H1 (cell line): ENCODE results near the gene HNRNPU. TPM values are rescaled to one million over a fixed set of nuclear protein-coding genes. Genes with fewer than 3 reads are reported as not detected.

ENCODE experiments used
- CTCF ChIA-PET: fragments of 300-600 bp; sonication (Branson Sonifier 250); formaldehyde crosslinking; loops from one replicate; lab custom pipeline; 2021; ENCODE audit not compliant: partially characterized antibody; lab: Charles Lee
- POLR2A ChIA-PET: fragments of 300-600 bp; sonication (Branson Sonifier 250); formaldehyde crosslinking; loops from one replicate; lab custom pipeline; 2021; ENCODE audit warnings: inconsistent platforms; ENCODE audit not compliant: partially characterized antibody; lab: Charles Lee
- DNase-seq, 2 experiments: peaks; one replicate each; pipeline versions ENCODE4 v3.0.0 to v3.0.0-alpha.2; 2010 to 2022; ENCODE audit warnings: low spot score in 2 of 2, low read depth in 1 of 2, mixed read lengths in 1 of 2
- FAIRE-seq: peaks from 2 replicates; lab custom pipeline; 2011; peaks lifted over from hg19 to GRCh38; lab: Jason Lieb, UNC
- H2AFZ ChIP-seq: 2 replicates; pipeline ENCODE4 v1.8.1; 2012; ENCODE audit warnings: low read length, inconsistent platforms
- H2AK5ac ChIP-seq: 2 replicates; pipeline ENCODE4 v1.6.1; 2013; ENCODE audit warnings: low read depth, low read length
- H2BK120ac ChIP-seq: replicated peaks from 2 replicates; pipeline ENCODE3; 2013; ENCODE audit warnings: low read depth, low read length, inconsistent platforms
- H2BK12ac ChIP-seq: 2 replicates; pipeline ENCODE4 v1.6.1; 2013; ENCODE audit warnings: low read depth, low read length
- H2BK15ac ChIP-seq: 2 replicates; pipeline ENCODE4 v1.6.1; 2013; ENCODE audit warnings: low read length
- H2BK20ac ChIP-seq: 2 replicates; pipeline ENCODE4 v1.6.1; 2013; ENCODE audit warnings: low read length
- H2BK5ac ChIP-seq: 2 replicates; pipeline ENCODE4 v1.6.1; 2013; ENCODE audit warnings: low read depth, low read length
- H3K14ac ChIP-seq: 2 replicates; pipeline ENCODE4 v1.6.1; 2013; ENCODE audit warnings: inconsistent platforms; ENCODE audit not compliant: insufficient read length
- H3K18ac ChIP-seq: 2 replicates; pipeline ENCODE4 v1.6.1; 2013; ENCODE audit warnings: low read length; ENCODE audit errors: extremely low read depth
- H3K23ac ChIP-seq: 2 replicates; pipeline ENCODE4 v1.6.1; 2013; ENCODE audit warnings: inconsistent platforms; ENCODE audit not compliant: insufficient read length
- H3K23me2 ChIP-seq: 2 replicates; pipeline ENCODE4 v1.6.1; 2013; ENCODE audit warnings: low read depth, low read length
- H3K27ac ChIP-seq: 2 replicates; pipeline ENCODE4 v1.6.1; 2011; ENCODE audit warnings: low read depth, low read length, inconsistent platforms
- H3K27me3 ChIP-seq, 4 experiments: replicated peaks in 1 of 4; 1 replicate in 1 of 4; 2 replicates in 3 of 4; pipeline versions ENCODE4 v1.6.1 to v1.8.1; 2011 to 2013; ENCODE audit warnings: low read length in 3 of 4, mild to moderate bottlenecking in 3 of 4, inconsistent platforms in 2 of 4, mixed read lengths in 2 of 4, moderate library complexity in 1 of 4; ENCODE audit not compliant: control insufficient read depth in 3 of 4, insufficient read depth in 3 of 4; ENCODE audit errors: extremely low read depth in 1 of 4
- H3K36me3 ChIP-seq, 4 experiments: 2 replicates each; pipeline versions ENCODE4 v1.6.1 to v1.8.1; 2011 to 2013; ENCODE audit warnings: mild to moderate bottlenecking in 4 of 4, low read length in 3 of 4, moderate library complexity in 2 of 4, control low read depth in 1 of 4, inconsistent platforms in 1 of 4; ENCODE audit not compliant: insufficient read depth in 4 of 4, control insufficient read depth in 2 of 4
- H3K4ac ChIP-seq: replicated peaks from 2 replicates; pipeline ENCODE3; 2013; ENCODE audit warnings: low read length, low read depth, mixed read lengths, inconsistent platforms; ENCODE audit not compliant: insufficient read length
- H3K4me1 ChIP-seq, 4 experiments: replicated peaks in 1 of 4; 1 replicate in 1 of 4; 2 replicates in 3 of 4; pipeline versions ENCODE4 v1.6.1 to v1.8.1; 2011 to 2013; ENCODE audit warnings: low read length in 3 of 4, inconsistent platforms in 2 of 4, mixed read lengths in 1 of 4; ENCODE audit not compliant: insufficient read depth in 4 of 4, control insufficient read depth in 3 of 4
- H3K4me2 ChIP-seq, 2 experiments: 2 replicates each; pipeline versions ENCODE4 v1.6.1 to v1.8.1; 2011 to 2013; ENCODE audit warnings: low read depth in 2 of 2, low read length in 2 of 2, control low read depth in 1 of 2, inconsistent platforms in 1 of 2, mild to moderate bottlenecking in 1 of 2; ENCODE audit not compliant: insufficient read depth in 1 of 2
- H3K4me3 ChIP-seq, 4 experiments: fragments of 200-600, 300-600 bp in 1 of 4; sonication (generic), shearing (Covaris generic), sonication (Bioruptor Twin) in 1 of 4; 2 replicates each; pipeline versions ENCODE4 v1.5.1 to v1.8.1; 2011 to 2016; ENCODE audit warnings: low read length in 4 of 4, low read depth in 3 of 4, control low read depth in 2 of 4, inconsistent platforms in 2 of 4, mild to moderate bottlenecking in 2 of 4, mixed read lengths in 1 of 4, moderate library complexity in 1 of 4; ENCODE audit not compliant: insufficient read depth in 2 of 4; ENCODE audit errors: extremely low read depth in 1 of 4
- H3K56ac ChIP-seq: replicated peaks from 2 replicates; pipeline ENCODE3; 2013; ENCODE audit warnings: low read depth, mild to moderate bottlenecking, mixed read lengths, low read length, inconsistent platforms; ENCODE audit not compliant: insufficient read length
- H3K79me1 ChIP-seq: 2 replicates; pipeline ENCODE4 v1.6.1; 2013; ENCODE audit warnings: low read depth, low read length, control low read depth
- H3K79me2 ChIP-seq, 2 experiments: 2 replicates each; pipeline versions ENCODE4 v1.6.1 to v1.8.1; 2012 to 2013; ENCODE audit warnings: low read length in 2 of 2, mild to moderate bottlenecking in 2 of 2, inconsistent platforms in 1 of 2; ENCODE audit not compliant: insufficient read depth in 2 of 2, control insufficient read depth in 1 of 2
- H3K9ac ChIP-seq, 4 experiments: replicated peaks in 1 of 4; 1 replicate in 1 of 4; 2 replicates in 3 of 4; pipeline versions ENCODE4 v1.6.1 to v1.8.1; 2011 to 2013; ENCODE audit warnings: low read depth in 3 of 4, low read length in 3 of 4, control low read depth in 2 of 4, mild to moderate bottlenecking in 2 of 4, moderate library complexity in 2 of 4, inconsistent platforms in 1 of 4; ENCODE audit errors: extremely low read depth in 1 of 4
- H3K9me3 ChIP-seq, 2 experiments: 2 replicates each; pipeline versions ENCODE4 v1.6.1 to v1.8.1; 2012 to 2013; ENCODE audit warnings: mild to moderate bottlenecking in 2 of 2, moderate library complexity in 2 of 2, control low read depth in 1 of 2, inconsistent platforms in 1 of 2, low read depth in 1 of 2, low read length in 1 of 2, mixed read lengths in 1 of 2; ENCODE audit not compliant: insufficient read depth in 2 of 2
- H4K20me1 ChIP-seq, 2 experiments: replicated peaks in 1 of 2; 2 replicates each; pipeline versions ENCODE3 to v1.8.1; 2011 to 2013; ENCODE audit warnings: inconsistent platforms in 2 of 2, low read length in 2 of 2, mild to moderate bottlenecking in 1 of 2; ENCODE audit not compliant: insufficient read depth in 2 of 2, control insufficient read depth in 1 of 2
- H4K5ac ChIP-seq: 2 replicates; pipeline ENCODE4 v1.6.1; 2013; ENCODE audit warnings: low read length, low read depth, mixed read lengths, inconsistent platforms; ENCODE audit not compliant: insufficient read length
- H4K8ac ChIP-seq: 2 replicates; pipeline ENCODE4 v1.8.0; 2013; ENCODE audit warnings: mild to moderate bottlenecking, moderate library complexity, low read length, inconsistent platforms; ENCODE audit not compliant: insufficient read depth; ENCODE audit errors: extremely low read depth
- H4K91ac ChIP-seq: replicated peaks from 2 replicates; pipeline ENCODE3; 2013; ENCODE audit warnings: low read length, mixed read lengths, inconsistent platforms; ENCODE audit not compliant: insufficient read length
- CBX5 ChIP-seq: fragments of 300-800, 300-1000 bp; sonication (generic); IDR thresholded peaks from 2 replicates; pipeline ENCODE4 v1.7.1; 2016; ENCODE audit warnings: antibody characterized with exemption, low read length, low read depth
- E2F6 ChIP-seq: IDR thresholded peaks from 2 replicates; pipeline ENCODE4 v1.6.1; 2012; ENCODE audit warnings: inconsistent platforms
- EGR1 ChIP-seq: IDR thresholded peaks from 2 replicates; pipeline ENCODE4 v1.6.1; 2011; ENCODE audit warnings: low read depth, low read length, borderline replicate concordance
- EP300 ChIP-seq, 2 experiments: IDR thresholded peaks; 1 replicate in 1 of 2; 2 replicates in 1 of 2; pipeline ENCODE4 v1.6.1; 2011 to 2012; ENCODE audit warnings: low read depth in 2 of 2, low read length in 2 of 2, mild to moderate bottlenecking in 2 of 2, borderline replicate concordance in 1 of 2, inconsistent platforms in 1 of 2, moderate library complexity in 1 of 2
- GABPA ChIP-seq: IDR thresholded peaks from 2 replicates; pipeline ENCODE4 v1.6.1; 2011; ENCODE audit warnings: mild to moderate bottlenecking, low read length, moderate library complexity, borderline replicate concordance; ENCODE audit not compliant: insufficient read depth
- HDAC6 ChIP-seq: IDR thresholded peaks from one replicate; pipeline ENCODE4 v1.7.1; 2012; ENCODE audit warnings: low read depth, mild to moderate bottlenecking, inconsistent platforms, low read length, moderate library complexity
- PHF8 ChIP-seq: fragments of 200-600 bp; sonication (generic); conservative IDR thresholded peaks from 2 replicates; pipeline ENCODE4 v1.7.1; 2012; ENCODE audit warnings: low read depth, mild to moderate bottlenecking, inconsistent platforms, low read length, moderate library complexity
- POLR2A ChIP-seq, 2 experiments: IDR thresholded peaks; 1 replicate in 1 of 2; 2 replicates in 1 of 2; pipeline ENCODE4 v1.6.1; 2011; ENCODE audit warnings: low read depth in 2 of 2, low read length in 2 of 2, mild to moderate bottlenecking in 2 of 2; ENCODE audit errors: control extremely low read depth in 1 of 2
- RFX5 ChIP-seq: IDR thresholded peaks from 2 replicates; pipeline ENCODE4 v1.6.1; 2011; ENCODE audit warnings: low read depth, low read length, improper control_type of control experiment, borderline replicate concordance
- RNF2 ChIP-seq: fragments of 200-900, 300-1000 bp; sonication (generic); IDR thresholded peaks from 2 replicates; pipeline ENCODE4 v1.7.1; 2016; ENCODE audit warnings: borderline replicate concordance, low read depth, mild to moderate bottlenecking, antibody characterized with exemption, low read length; ENCODE audit not compliant: poor library complexity, severe bottlenecking; ENCODE audit errors: missing control alignments
- USF2 ChIP-seq: IDR thresholded peaks from 2 replicates; pipeline ENCODE4 v1.6.1; 2011; ENCODE audit warnings: low read length, improper control_type of control experiment
- WGBS, 2 experiments: shearing (Covaris generic) in 1 of 2; methylation state at CpG; one replicate each; pipeline versions ENCODE4 v1.1.6 to v1.1.7; 2013 to 2015; ENCODE audit warnings: low lambda C conversion rate in 2 of 2, mixed read lengths in 2 of 2, inconsistent platforms in 1 of 2, low coverage in 1 of 2, missing lambda C conversion rate in 1 of 2; ENCODE audit not compliant: insufficient replicate concordance in 2 of 2, insufficient coverage in 1 of 2, insufficient read length in 1 of 2; ENCODE audit errors: extremely low coverage in 1 of 2, missing lambda C conversion rate in 1 of 2; 5-methylcytosine and 5-hydroxymethylcytosine counted together
- polyA plus RNA-seq, 7 experiments: library from polyadenylated mRNA; depleted of rRNA in 3 of 7; stranded (reverse) in 5 of 7; unstranded in 2 of 7; fragments of >200 nt in 5 of 7; fragments of 200-250 nt in 2 of 7; gene quantifications; 1 replicate in 5 of 7; 2 replicates in 1 of 7; 4 replicates in 1 of 7; pipeline versions ENCODE4 v1.2.1 to v1.2.3, GENCODE V29; 2011 to 2013; ENCODE audit warnings: missing spikeins in 2 of 7, mixed read lengths in 2 of 7
- total RNA-seq: library from RNA; stranded (reverse); fragmentation: NEBNext Ultra II Directional; extraction: Animal tissue kit (Norgen Biotek cat#: 25700); gene quantifications from 2 replicates; pipeline ENCODE4 v1.2.1, GENCODE V29; 2021

Gene HNRNPU
- total and polyA plus RNA-seq, 2 of the 8 experiments (the other 6 are each of a cell fraction or from before 2014, with no cell fraction given): 95.6 to 606 TPM

DNA sequence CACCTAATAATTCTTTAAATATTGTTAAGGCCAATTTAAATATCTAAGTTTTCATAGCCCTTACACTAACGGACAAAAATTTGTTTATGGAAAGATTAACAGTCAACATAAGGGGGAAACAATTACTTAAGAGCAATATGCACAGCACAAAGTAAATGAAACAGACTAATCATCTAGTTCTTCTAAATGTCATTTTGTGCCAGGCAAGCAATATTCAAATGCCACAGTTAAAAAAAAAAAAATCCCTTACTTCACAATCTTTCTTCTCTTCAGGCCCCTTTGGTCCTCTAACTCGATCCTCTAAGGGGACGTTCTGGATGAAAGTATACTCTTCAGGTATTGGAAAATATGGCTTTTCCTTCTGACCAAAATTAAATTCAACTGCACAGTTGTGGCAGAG is 6.6 kb downstream of the HNRNPU start:
- peak overlapping the region in 1 of 4 experiments; percentile 34; a peak in 1 of 7 replicates for H3K9ac ChIP-seq
- peaks cover 0 to 4% (median 1%) of the 10 kb centered on the region in 4 experiments; a peak in 3 of 7 replicates for H3K4me1 ChIP-seq
- H4K20me1 ChIP-seq: peaks cover 29 to 30% of the 10 kb centered on the region in 2 experiments
- WGBS, 2 experiments: 90% methylated on average over 3 of the region's 3 CpGs; no CpG with 5 or more reads in 1 of the 2 experiments
- no peak overlapping the region for H2BK15ac ChIP-seq
- H3K4ac ChIP-seq: no peak overlapping the region
- no peak overlapping the region for H3K14ac ChIP-seq
- H2BK12ac ChIP-seq: no peak overlapping the region
- no peak overlapping the region for H3K18ac ChIP-seq
- no peak overlapping the region for H3K27ac ChIP-seq
- H3K23me2 ChIP-seq: peaks cover 2% of the 10 kb centered on the region
- H3K23ac ChIP-seq: no peak overlapping the region
- ChIA-PET POLR2A (interaction anchor here (1.1 to 29.6 kb wide), 5 partner anchors 7 to 184 kb away, joined by 3 to 677 read pairs (median 139); partner anchors contain the start of gene COX20), CTCF (interaction anchor here (0.6 to 2.3 kb wide), 3 partner anchors 16 to 422 kb away, joined by 3 to 9 read pairs (median 4); no protein-coding TSS in a partner anchor)
- H2BK20ac ChIP-seq: no peak overlapping the region
- no peak overlapping the region for H2BK120ac ChIP-seq
- no peak for FAIRE-seq
- peaks cover 53 to 100% (median 78%) of the 10 kb centered on the region in 4 experiments for H3K36me3 ChIP-seq
- no peaks in the 10 kb centered on the region; the same call in 1 of the 2 replicates for H3K79me1 ChIP-seq
- H2BK5ac ChIP-seq: no peak overlapping the region
- H4K8ac ChIP-seq: no peak overlapping the region; the same call in 1 of the 2 replicates
- H3K79me2 ChIP-seq: peaks cover 28 to 96% of the 10 kb centered on the region in 2 experiments
- no peak overlapping the region for H3K4me3 ChIP-seq
- H2AK5ac ChIP-seq: no peak overlapping the region
- H3K56ac ChIP-seq: no peak overlapping the region
- no peak for DNase-seq
- H3K27me3 ChIP-seq: no peaks in the 10 kb centered on the region
- H4K5ac ChIP-seq: no peak overlapping the region
- no peak overlapping the region for H2AFZ ChIP-seq
- H3K4me2 ChIP-seq: no peak overlapping the region; a peak in 1 of 4 replicates
- no peaks in the 10 kb centered on the region for H3K9me3 ChIP-seq
- no peak overlapping the region for H4K91ac ChIP-seq
- TF ChIP-seq USF2 (no peak), EP300 (IDR thresholded peaks at IDR 0.05; ENCODE audit: borderline replicate concordance in 1 of 2, low read depth in 2 of 2, low read length in 2 of 2) (no peak), HDAC6 (no peak), CBX5 (no peak), RFX5 (no peak), PHF8 (no peak), GABPA (no peak), POLR2A (IDR thresholded peaks at IDR 0.05; ENCODE audit: control extremely low read depth in 1 of 2, low read depth in 2 of 2, low read length in 2 of 2) (no peak), E2F6 (no peak), RNF2 (no peak), EGR1 (no peak)
